Measurements from ENCODE around the gene E2F2. TPM values are rescaled to one million over a fixed set of nuclear protein-coding genes. Genes with fewer than 3 reads are reported as not detected.
A peak's percentile ranks its signal among the peaks of the same experiment; 100 is the strongest.

Gene E2F2
- total RNA-seq, 1 experiment from 2014 or later = 16.3 TPM

DNA sequence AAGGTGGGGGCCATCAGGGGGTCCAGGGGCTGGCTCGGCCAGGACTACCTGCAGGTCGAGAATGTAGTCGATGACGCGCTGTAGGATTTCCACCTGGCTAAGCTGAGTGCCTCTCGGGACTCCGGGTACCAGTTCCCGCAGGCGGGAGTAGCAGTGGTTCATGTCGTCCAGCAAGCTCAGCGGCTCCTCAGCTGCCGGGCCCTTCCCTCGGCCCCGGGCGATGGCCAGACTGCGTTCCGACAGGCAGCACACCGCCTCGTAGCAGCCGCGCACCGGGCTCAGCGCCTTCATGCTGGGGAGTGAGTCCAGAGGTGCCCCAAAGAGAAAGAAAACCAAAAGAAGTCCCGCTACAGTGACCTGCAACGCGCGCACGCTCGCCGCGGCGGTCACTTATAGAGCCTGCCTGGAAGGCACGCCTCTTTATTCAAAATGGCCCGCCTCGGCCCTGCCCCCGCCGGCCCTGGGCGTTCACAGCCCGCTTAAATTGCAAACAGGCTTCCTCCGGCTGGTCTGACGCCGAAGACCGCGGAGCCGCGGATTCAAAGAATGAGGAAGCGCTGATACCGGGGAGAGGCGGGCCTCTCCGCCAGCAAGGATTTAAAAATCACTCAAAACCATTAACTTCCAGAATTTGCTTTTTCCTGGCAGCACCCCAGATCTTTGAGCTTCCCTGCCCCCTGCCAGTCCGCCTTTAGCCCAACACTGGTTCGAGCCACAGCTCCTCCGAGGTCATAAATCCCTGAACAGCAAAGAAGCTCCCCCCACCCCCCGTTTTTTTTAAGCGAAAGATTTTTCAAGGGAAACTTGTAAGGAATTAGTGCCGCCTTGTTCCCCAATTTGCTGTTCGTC lies 28.3 kb upstream of the E2F2 start, which contains the start of gene ID3:
Gene ID3, minus strand, starts transcription at position 366 of the 849 bp plus-strand sequence. Its CDS starts 75 bp downstream, at position 291.
- ChIA-PET CTCF (interaction anchor here (0.8 to 5.3 kb wide), 6 partner anchors 19 to 357 kb away, joined by 3 to 34 read pairs (median 4); no protein-coding TSS in a partner anchor), RAD21 (ENCODE audit: low non-redundant PET in 1 of 2, low total read pairs in 2 of 2, uncharacterized antibody in 2 of 2, unreplicated experiment in 2 of 2) (no interaction called here), POLR2A (interaction anchor here (0.6 to 2.8 kb wide), 12 partner anchors 10 to 1597 kb away, joined by 3 to 15 read pairs (median 4); partner anchors contain the start of gene RPL11)
- TSS peak; percentile 86 for BruUV-seq (replicated peaks)
- Histone ChIP-seq H3K4me2 (ENCODE audit: low read length) (peak within 1 kb of the TSS; percentile 85), H3K9me2 (ENCODE audit: insufficient read depth) (no peaks in the 10 kb centered on the region), H3K79me2 (ENCODE audit: insufficient read depth, low read length) (peaks cover 22% of the 10 kb centered on the region), H3K4me1 (ENCODE audit: control insufficient read depth in 1 of 2, insufficient read depth in 2 of 2, low read length in 2 of 2) (peaks cover 69 to 90% of the 10 kb centered on the region in 2 experiments), H3K9ac (ENCODE audit: low read length) (peak within 1 kb of the TSS; percentile 94), H3K27ac (ENCODE audit: low read depth, low read length) (peak within 1 kb of the TSS; percentile 89), H3K27me3 (ENCODE audit: insufficient read depth, low read length) (no peaks in the 10 kb centered on the region), H4K20me1 (ENCODE audit: insufficient read depth) (no peaks in the 10 kb centered on the region; the same call in 1 of the 2 replicates), H3K4me3 (replicated peaks in 1 of 2; ENCODE audit: low read depth in 1 of 2, low read length in 2 of 2) (peak within 1 kb of the TSS; percentile 79 to 95), H2AFZ (ENCODE audit: low read depth, low read length, poor library complexity, severe bottlenecking) (no peak within 1 kb of the TSS), H3K36me3 (ENCODE audit: control insufficient read depth in 1 of 2, insufficient read depth in 2 of 2, low read length in 2 of 2) (peaks cover 0 to 2% of the 10 kb centered on the region in 2 experiments; a peak in 1 of 4 replicates), H3K9me3 (ENCODE audit: control insufficient read depth in 1 of 2, insufficient read depth in 1 of 2, low read depth in 1 of 2, low read length in 2 of 2) (no peaks in the 10 kb centered on the region)
- ATAC-seq (peak; percentile 58), DNase-seq (ENCODE audit: low read depth, low spot score) (peak; percentile 86)
- intact Hi-C loops (cut with micrococcal nuclease) = no loop called here
- TF ChIP-seq SRF (IDR thresholded peaks at IDR 0.05; ENCODE audit: low read depth) = no peak
- peak; percentile 99 for TF ChIP-seq POLR2AphosphoS5 (IDR thresholded peaks at IDR 0.05; ENCODE audit: low read depth, low read length)
- TF ChIP-seq RAD21 (IDR thresholded peaks at IDR 0.05; ENCODE audit: low read depth) = no peak
- TF ChIP-seq, protein P1, sequence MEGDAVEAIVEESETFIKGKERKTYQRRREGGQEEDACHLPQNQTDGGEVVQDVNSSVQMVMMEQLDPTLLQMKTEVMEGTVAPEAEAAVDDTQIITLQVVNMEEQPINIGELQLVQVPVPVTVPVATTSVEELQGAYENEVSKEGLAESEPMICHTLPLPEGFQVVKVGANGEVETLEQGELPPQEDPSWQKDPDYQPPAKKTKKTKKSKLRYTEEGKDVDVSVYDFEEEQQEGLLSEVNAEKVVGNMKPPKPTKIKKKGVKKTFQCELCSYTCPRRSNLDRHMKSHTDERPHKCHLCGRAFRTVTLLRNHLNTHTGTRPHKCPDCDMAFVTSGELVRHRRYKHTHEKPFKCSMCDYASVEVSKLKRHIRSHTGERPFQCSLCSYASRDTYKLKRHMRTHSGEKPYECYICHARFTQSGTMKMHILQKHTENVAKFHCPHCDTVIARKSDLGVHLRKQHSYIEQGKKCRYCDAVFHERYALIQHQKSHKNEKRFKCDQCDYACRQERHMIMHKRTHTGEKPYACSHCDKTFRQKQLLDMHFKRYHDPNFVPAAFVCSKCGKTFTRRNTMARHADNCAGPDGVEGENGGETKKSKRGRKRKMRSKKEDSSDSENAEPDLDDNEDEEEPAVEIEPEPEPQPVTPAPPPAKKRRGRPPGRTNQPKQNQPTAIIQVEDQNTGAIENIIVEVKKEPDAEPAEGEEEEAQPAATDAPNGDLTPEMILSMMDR (IDR thresholded peaks at IDR 0.05 in 2 of 3, conservative IDR thresholded peaks at IDR 0.05 in 1 of 3; ENCODE audit: borderline replicate concordance in 1 of 3, insufficient read depth in 1 of 3, low read depth in 2 of 3, low read length in 2 of 3) = no peak
- TF ChIP-seq ZFX (IDR thresholded peaks at IDR 0.05) = no peak
- TF ChIP-seq SIN3A (IDR thresholded peaks at IDR 0.05; ENCODE audit: low read depth) = no peak
- no peak for TF ChIP-seq JUND (IDR thresholded peaks at IDR 0.05)
- TF ChIP-seq YY1 (IDR thresholded peaks at IDR 0.05; ENCODE audit: extremely low read depth, insufficient replicate concordance, low read depth, low read length) = peak; percentile 73
- TF ChIP-seq POLR2A (IDR thresholded peaks at IDR 0.05; ENCODE audit: borderline replicate concordance, extremely low read depth, insufficient read depth, insufficient read length) = peak; percentile 99

Data from HCT116 (cell line).